Measurements from ENCODE around the gene TNFRSF13B. TPM values are rescaled to one million over a fixed set of nuclear protein-coding genes. Genes with fewer than 3 reads are reported as not detected.

The TNFRSF13B gene
- total and polyA plus RNA-seq, 2 experiments from 2014 or later: 0.24 TPM; not detected in 1

- DNase-seq (ENCODE audit: low spot score) (no peak), ATAC-seq (no peak; the same call in 2 of the 3 replicates)
- Histone ChIP-seq H3K36me3 (ENCODE audit: insufficient read depth) (no peaks in the 10 kb centered on the region), H3K4me2 (no peak overlapping the region), H3F3A (replicated peaks; ENCODE audit: low read depth) (no peaks in the 10 kb centered on the region), H2AFZ (no peak overlapping the region), H4K20me1 (replicated peaks; ENCODE audit: insufficient read depth) (no peaks in the 10 kb centered on the region), H3K27ac (ENCODE audit: low read depth) (no peak overlapping the region), H3K27me3 (ENCODE audit: insufficient read depth) (no peaks in the 10 kb centered on the region), H3K79me2 (replicated peaks; ENCODE audit: insufficient read depth) (no peaks in the 10 kb centered on the region), H3K4me1 (ENCODE audit: insufficient read depth) (no peaks in the 10 kb centered on the region), H3K4me3 (no peak overlapping the region), H3K9me2 (ENCODE audit: insufficient read depth) (no peaks in the 10 kb centered on the region)
- H3K4me1 Mint-ChIP-seq: peaks cover 5% of the 10 kb centered on the region; the same call in 1 of the 3 replicates
- H3K27me3 Mint-ChIP-seq (ENCODE audit: insufficient read depth, low read depth, poor library complexity): peaks cover 11% of the 10 kb centered on the region
- H3K27ac Mint-ChIP-seq: no peak overlapping the region
- H3K4me3 Mint-ChIP-seq: no peak overlapping the region
- no peaks in the 10 kb centered on the region for H3K36me3 Mint-ChIP-seq (ENCODE audit: low read depth)
- peaks cover 3% of the 10 kb centered on the region; the same call in 2 of the 3 replicates for H3K9me3 Mint-ChIP-seq
- no peak for TF ChIP-seq EZH2 (IDR thresholded peaks at IDR 0.05; ENCODE audit: low read depth, unreplicated experiment)
- no peak for TF ChIP-seq NANOG (IDR thresholded peaks at IDR 0.05; ENCODE audit: borderline replicate concordance)
- TF ChIP-seq, protein P1, sequence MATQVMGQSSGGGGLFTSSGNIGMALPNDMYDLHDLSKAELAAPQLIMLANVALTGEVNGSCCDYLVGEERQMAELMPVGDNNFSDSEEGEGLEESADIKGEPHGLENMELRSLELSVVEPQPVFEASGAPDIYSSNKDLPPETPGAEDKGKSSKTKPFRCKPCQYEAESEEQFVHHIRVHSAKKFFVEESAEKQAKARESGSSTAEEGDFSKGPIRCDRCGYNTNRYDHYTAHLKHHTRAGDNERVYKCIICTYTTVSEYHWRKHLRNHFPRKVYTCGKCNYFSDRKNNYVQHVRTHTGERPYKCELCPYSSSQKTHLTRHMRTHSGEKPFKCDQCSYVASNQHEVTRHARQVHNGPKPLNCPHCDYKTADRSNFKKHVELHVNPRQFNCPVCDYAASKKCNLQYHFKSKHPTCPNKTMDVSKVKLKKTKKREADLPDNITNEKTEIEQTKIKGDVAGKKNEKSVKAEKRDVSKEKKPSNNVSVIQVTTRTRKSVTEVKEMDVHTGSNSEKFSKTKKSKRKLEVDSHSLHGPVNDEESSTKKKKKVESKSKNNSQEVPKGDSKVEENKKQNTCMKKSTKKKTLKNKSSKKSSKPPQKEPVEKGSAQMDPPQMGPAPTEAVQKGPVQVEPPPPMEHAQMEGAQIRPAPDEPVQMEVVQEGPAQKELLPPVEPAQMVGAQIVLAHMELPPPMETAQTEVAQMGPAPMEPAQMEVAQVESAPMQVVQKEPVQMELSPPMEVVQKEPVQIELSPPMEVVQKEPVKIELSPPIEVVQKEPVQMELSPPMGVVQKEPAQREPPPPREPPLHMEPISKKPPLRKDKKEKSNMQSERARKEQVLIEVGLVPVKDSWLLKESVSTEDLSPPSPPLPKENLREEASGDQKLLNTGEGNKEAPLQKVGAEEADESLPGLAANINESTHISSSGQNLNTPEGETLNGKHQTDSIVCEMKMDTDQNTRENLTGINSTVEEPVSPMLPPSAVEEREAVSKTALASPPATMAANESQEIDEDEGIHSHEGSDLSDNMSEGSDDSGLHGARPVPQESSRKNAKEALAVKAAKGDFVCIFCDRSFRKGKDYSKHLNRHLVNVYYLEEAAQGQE (IDR thresholded peaks at IDR 0.05; ENCODE audit: unreplicated experiment): no peak
- no peak for TF ChIP-seq ETS1 (IDR thresholded peaks at IDR 0.05)
- TF ChIP-seq, protein P2, sequence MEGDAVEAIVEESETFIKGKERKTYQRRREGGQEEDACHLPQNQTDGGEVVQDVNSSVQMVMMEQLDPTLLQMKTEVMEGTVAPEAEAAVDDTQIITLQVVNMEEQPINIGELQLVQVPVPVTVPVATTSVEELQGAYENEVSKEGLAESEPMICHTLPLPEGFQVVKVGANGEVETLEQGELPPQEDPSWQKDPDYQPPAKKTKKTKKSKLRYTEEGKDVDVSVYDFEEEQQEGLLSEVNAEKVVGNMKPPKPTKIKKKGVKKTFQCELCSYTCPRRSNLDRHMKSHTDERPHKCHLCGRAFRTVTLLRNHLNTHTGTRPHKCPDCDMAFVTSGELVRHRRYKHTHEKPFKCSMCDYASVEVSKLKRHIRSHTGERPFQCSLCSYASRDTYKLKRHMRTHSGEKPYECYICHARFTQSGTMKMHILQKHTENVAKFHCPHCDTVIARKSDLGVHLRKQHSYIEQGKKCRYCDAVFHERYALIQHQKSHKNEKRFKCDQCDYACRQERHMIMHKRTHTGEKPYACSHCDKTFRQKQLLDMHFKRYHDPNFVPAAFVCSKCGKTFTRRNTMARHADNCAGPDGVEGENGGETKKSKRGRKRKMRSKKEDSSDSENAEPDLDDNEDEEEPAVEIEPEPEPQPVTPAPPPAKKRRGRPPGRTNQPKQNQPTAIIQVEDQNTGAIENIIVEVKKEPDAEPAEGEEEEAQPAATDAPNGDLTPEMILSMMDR (conservative IDR thresholded peaks at IDR 0.05; ENCODE audit: low read depth in 2 of 2): no peak
- no peak for TF ChIP-seq JUNB (IDR thresholded peaks at IDR 0.05; ENCODE audit: unreplicated experiment)
- TF ChIP-seq EZH2phosphoT487 (IDR thresholded peaks at IDR 0.05; ENCODE audit: unreplicated experiment): no peak
- TF ChIP-seq ZNF331 (CRISPR knock-in tag; IDR thresholded peaks at IDR 0.05; ENCODE audit: low read depth): no peak
- TF ChIP-seq, protein P3, sequence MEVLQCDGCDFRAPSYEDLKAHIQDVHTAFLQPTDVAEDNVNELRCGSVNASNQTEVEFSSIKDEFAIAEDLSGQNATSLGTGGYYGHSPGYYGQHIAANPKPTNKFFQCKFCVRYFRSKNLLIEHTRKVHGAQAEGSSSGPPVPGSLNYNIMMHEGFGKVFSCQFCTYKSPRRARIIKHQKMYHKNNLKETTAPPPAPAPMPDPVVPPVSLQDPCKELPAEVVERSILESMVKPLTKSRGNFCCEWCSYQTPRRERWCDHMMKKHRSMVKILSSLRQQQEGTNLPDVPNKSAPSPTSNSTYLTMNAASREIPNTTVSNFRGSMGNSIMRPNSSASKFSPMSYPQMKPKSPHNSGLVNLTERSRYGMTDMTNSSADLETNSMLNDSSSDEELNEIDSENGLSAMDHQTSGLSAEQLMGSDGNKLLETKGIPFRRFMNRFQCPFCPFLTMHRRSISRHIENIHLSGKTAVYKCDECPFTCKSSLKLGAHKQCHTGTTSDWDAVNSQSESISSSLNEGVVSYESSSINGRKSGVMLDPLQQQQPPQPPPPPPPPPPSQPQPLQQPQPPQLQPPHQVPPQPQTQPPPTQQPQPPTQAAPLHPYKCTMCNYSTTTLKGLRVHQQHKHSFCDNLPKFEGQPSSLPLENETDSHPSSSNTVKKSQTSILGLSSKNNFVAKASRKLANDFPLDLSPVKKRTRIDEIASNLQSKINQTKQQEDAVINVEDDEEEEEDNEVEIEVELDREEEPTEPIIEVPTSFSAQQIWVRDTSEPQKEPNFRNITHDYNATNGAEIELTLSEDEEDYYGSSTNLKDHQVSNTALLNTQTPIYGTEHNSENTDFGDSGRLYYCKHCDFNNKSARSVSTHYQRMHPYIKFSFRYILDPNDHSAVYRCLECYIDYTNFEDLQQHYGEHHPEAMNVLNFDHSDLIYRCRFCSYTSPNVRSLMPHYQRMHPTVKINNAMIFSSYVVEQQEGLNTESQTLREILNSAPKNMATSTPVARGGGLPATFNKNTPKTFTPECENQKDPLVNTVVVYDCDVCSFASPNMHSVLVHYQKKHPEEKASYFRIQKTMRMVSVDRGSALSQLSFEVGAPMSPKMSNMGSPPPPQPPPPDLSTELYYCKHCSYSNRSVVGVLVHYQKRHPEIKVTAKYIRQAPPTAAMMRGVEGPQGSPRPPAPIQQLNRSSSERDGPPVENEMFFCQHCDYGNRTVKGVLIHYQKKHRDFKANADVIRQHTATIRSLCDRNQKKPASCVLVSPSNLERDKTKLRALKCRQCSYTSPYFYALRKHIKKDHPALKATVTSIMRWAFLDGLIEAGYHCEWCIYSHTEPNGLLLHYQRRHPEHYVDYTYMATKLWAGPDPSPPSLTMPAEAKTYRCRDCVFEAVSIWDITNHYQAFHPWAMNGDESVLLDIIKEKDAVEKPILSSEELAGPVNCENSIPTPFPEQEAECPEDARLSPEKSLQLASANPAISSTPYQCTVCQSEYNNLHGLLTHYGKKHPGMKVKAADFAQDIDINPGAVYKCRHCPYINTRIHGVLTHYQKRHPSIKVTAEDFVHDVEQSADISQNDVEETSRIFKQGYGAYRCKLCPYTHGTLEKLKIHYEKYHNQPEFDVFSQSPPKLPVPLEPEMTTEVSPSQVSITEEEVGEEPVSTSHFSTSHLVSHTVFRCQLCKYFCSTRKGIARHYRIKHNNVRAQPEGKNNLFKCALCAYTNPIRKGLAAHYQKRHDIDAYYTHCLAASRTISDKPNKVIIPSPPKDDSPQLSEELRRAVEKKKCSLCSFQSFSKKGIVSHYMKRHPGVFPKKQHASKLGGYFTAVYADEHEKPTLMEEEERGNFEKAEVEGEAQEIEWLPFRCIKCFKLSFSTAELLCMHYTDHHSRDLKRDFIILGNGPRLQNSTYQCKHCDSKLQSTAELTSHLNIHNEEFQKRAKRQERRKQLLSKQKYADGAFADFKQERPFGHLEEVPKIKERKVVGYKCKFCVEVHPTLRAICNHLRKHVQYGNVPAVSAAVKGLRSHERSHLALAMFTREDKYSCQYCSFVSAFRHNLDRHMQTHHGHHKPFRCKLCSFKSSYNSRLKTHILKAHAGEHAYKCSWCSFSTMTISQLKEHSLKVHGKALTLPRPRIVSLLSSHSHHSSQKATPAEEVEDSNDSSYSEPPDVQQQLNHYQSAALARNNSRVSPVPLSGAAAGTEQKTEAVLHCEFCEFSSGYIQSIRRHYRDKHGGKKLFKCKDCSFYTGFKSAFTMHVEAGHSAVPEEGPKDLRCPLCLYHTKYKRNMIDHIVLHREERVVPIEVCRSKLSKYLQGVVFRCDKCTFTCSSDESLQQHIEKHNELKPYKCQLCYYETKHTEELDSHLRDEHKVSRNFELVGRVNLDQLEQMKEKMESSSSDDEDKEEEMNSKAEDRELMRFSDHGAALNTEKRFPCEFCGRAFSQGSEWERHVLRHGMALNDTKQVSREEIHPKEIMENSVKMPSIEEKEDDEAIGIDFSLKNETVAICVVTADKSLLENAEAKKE (CRISPR knock-in tag; IDR thresholded peaks at IDR 0.05): no peak
- no peak for TF ChIP-seq POLR2AphosphoS5 (IDR thresholded peaks at IDR 0.05; ENCODE audit: low read depth)
- TF ChIP-seq STAT1 (IDR thresholded peaks at IDR 0.05; ENCODE audit: unreplicated experiment): no peak
- TF ChIP-seq CREB1 (CRISPR knock-in tag; IDR thresholded peaks at IDR 0.05; ENCODE audit: low read depth): no peak
- no peak for TF ChIP-seq ZNF114 (CRISPR knock-in tag; IDR thresholded peaks at IDR 0.05)
Measured at GRCh38 chr17:17018612-17019429, 46.9 kb upstream of the TNFRSF13B start.
